Activated CD8-positive, alpha-beta T cell treated with anti-CD3 and anti-CD28 coated beads, Interleukin-2, amount 10 ng/mL, durations not matched to agents 7 days and 5 days (primary cell): Measurements from ENCODE around the gene SLIT3. TPM values are rescaled to one million over a fixed set of nuclear protein-coding genes. Genes with fewer than 3 reads are reported as not detected.

ENCODE experiments used
- ATAC-seq: fragments of 150-1000 bp; cut with Tn5 transposase; one replicate; pipeline ENCODE4 v1.10.0; 2021; ENCODE audit warnings: moderate library complexity
- CTCF ChIA-PET: fragments of 350-600 bp; sonication (Branson Sonifier 250); formaldehyde crosslinking; loops from one replicate; lab custom pipeline; 2021; ENCODE audit warnings: antibody characterized with exemption; lab: Charles Lee
- POLR2A ChIA-PET: fragments of 350-600 bp; sonication (Branson Sonifier 250); formaldehyde crosslinking; loops from one replicate; lab custom pipeline; 2021; ENCODE audit warnings: antibody characterized with exemption; lab: Charles Lee
- DNase-seq: peaks from one replicate; pipeline ENCODE4 v3.0.0-alpha.2; 2020
- H3K27ac Mint-ChIP-seq: one replicate; pipeline ENCODE4 v1.8.0; 2021; ENCODE audit warnings: mild to moderate bottlenecking, mixed read lengths
- H3K27me3 Mint-ChIP-seq: one replicate; pipeline ENCODE4 v1.8.0; 2021; ENCODE audit warnings: low read depth, mixed read lengths
- H3K36me3 Mint-ChIP-seq: one replicate; pipeline ENCODE4 v1.8.0; 2021; ENCODE audit warnings: low read depth, mixed read lengths
- H3K4me1 Mint-ChIP-seq: one replicate; pipeline ENCODE4 v1.8.0; 2021; ENCODE audit warnings: low read depth, mixed read lengths
- H3K4me3 Mint-ChIP-seq: one replicate; pipeline ENCODE4 v1.8.0; 2021; ENCODE audit warnings: mild to moderate bottlenecking, mixed read lengths
- H3K9me3 Mint-ChIP-seq: one replicate; pipeline ENCODE4 v1.8.0; 2022; ENCODE audit warnings: mixed read lengths; ENCODE audit not compliant: insufficient read depth
- total RNA-seq, 2 experiments: library from RNA; stranded (reverse); gene quantifications; one replicate each; pipeline ENCODE4 v1.2.3, GENCODE V29; 2021

SLIT3 gene
- total RNA-seq, 2 experiments from 2014 or later: not detected

GRCh38 chr5:169256191-169256590 is 44.7 kb downstream of the SLIT3 start:
- no peaks in the 10 kb centered on the region for H3K9me3 Mint-ChIP-seq
- H3K36me3 Mint-ChIP-seq: no peaks in the 10 kb centered on the region
- no peak for DNase-seq

GRCh38 chr5:169253071-169253470 is 47.9 kb downstream of the SLIT3 start:
- ChIA-PET POLR2A (no interaction called here), CTCF (no interaction called here)
- H3K27ac Mint-ChIP-seq: no peak overlapping the region
- DNase-seq (no peak), ATAC-seq (no peak)
- H3K4me1 Mint-ChIP-seq: no peaks in the 10 kb centered on the region
- H3K9me3 Mint-ChIP-seq: no peaks in the 10 kb centered on the region
- H3K27me3 Mint-ChIP-seq: no peaks in the 10 kb centered on the region
- no peak overlapping the region for H3K4me3 Mint-ChIP-seq
- no peaks in the 10 kb centered on the region for H3K36me3 Mint-ChIP-seq

More at GRCh38 chr5:169256191-169256590, 44.7 kb downstream of the SLIT3 start:
- Mint-ChIP-seq H3K4me1 (no peaks in the 10 kb centered on the region), H3K27me3 (no peaks in the 10 kb centered on the region), H3K27ac (no peak overlapping the region), H3K4me3 (no peak overlapping the region)
- ChIA-PET CTCF (no interaction called here), POLR2A (no interaction called here)
- ATAC-seq: no peak

- no peak for ATAC-seq
- no peak for DNase-seq
- H3K27me3 Mint-ChIP-seq: no peaks in the 10 kb centered on the region
- no peaks in the 10 kb centered on the region for H3K36me3 Mint-ChIP-seq
- POLR2A ChIA-PET: no interaction called here
- H3K27ac Mint-ChIP-seq: no peak overlapping the region
- H3K4me1 Mint-ChIP-seq: no peaks in the 10 kb centered on the region
- no peaks in the 10 kb centered on the region for H3K9me3 Mint-ChIP-seq
- H3K4me3 Mint-ChIP-seq: no peak overlapping the region
- CTCF ChIA-PET: no interaction called here
Measured at GRCh38 chr5:169251333-169252084, 49.4 kb downstream of the SLIT3 start.

GRCh38 chr5:169250887-169251286 is 50.1 kb downstream of the SLIT3 start:
- Mint-ChIP-seq H3K4me3 (no peak overlapping the region), H3K27ac (no peak overlapping the region), H3K27me3 (no peaks in the 10 kb centered on the region), H3K4me1 (no peaks in the 10 kb centered on the region), H3K9me3 (no peaks in the 10 kb centered on the region), H3K36me3 (no peaks in the 10 kb centered on the region)
- ChIA-PET CTCF (no interaction called here), POLR2A (no interaction called here)
- no peak for DNase-seq
- ATAC-seq: no peak

GRCh38 chr5:169248996-169249395 is 51.9 kb downstream of the SLIT3 start:
- Mint-ChIP-seq H3K27me3 (no peaks in the 10 kb centered on the region), H3K4me1 (no peaks in the 10 kb centered on the region), H3K9me3 (no peaks in the 10 kb centered on the region), H3K4me3 (no peak overlapping the region), H3K27ac (no peak overlapping the region), H3K36me3 (no peaks in the 10 kb centered on the region)
- DNase-seq (no peak), ATAC-seq (no peak)
- POLR2A ChIA-PET: no interaction called here
- CTCF ChIA-PET: no interaction called here

- CTCF ChIA-PET: no interaction called here
- no peaks in the 10 kb centered on the region for H3K4me1 Mint-ChIP-seq
- H3K27ac Mint-ChIP-seq: no peak overlapping the region
- DNase-seq (no peak), ATAC-seq (no peak)
- POLR2A ChIA-PET: no interaction called here
- no peaks in the 10 kb centered on the region for H3K9me3 Mint-ChIP-seq
- no peaks in the 10 kb centered on the region for H3K27me3 Mint-ChIP-seq
- no peaks in the 10 kb centered on the region for H3K36me3 Mint-ChIP-seq
- H3K4me3 Mint-ChIP-seq: no peak overlapping the region
Measured at GRCh38 chr5:169248550-169248949, 52.4 kb downstream of the SLIT3 start.

- peaks cover 2% of the 10 kb centered on the region for H3K9me3 Mint-ChIP-seq
- ATAC-seq: no peak
- ChIA-PET CTCF (interaction anchor here (0.5 kb wide), 1 partner anchor 628 kb away, joined by 3 read pairs; no protein-coding TSS in a partner anchor), POLR2A (no interaction called here)
- no peaks in the 10 kb centered on the region for H3K36me3 Mint-ChIP-seq
- no peak for DNase-seq
- no peak overlapping the region for H3K4me3 Mint-ChIP-seq
- H3K27ac Mint-ChIP-seq: no peak overlapping the region
- no peaks in the 10 kb centered on the region for H3K4me1 Mint-ChIP-seq
- no peaks in the 10 kb centered on the region for H3K27me3 Mint-ChIP-seq
Measured at GRCh38 chr5:169244812-169245211, 56.1 kb downstream of the SLIT3 start.

GRCh38 chr5:169243651-169244422 is 57.1 kb downstream of the SLIT3 start:
- ChIA-PET CTCF (no interaction called here), POLR2A (no interaction called here)
- DNase-seq: no peak
- H3K27me3 Mint-ChIP-seq: no peaks in the 10 kb centered on the region
- H3K36me3 Mint-ChIP-seq: no peaks in the 10 kb centered on the region
- no peak overlapping the region for H3K4me3 Mint-ChIP-seq
- ATAC-seq: no peak
- H3K9me3 Mint-ChIP-seq: peaks cover 8% of the 10 kb centered on the region
- H3K27ac Mint-ChIP-seq: no peak overlapping the region
- no peaks in the 10 kb centered on the region for H3K4me1 Mint-ChIP-seq

GRCh38 chr5:169242849-169243186 is 58.1 kb downstream of the SLIT3 start:
- ChIA-PET POLR2A (no interaction called here), CTCF (no interaction called here)
- Mint-ChIP-seq H3K27ac (no peak overlapping the region), H3K4me1 (no peaks in the 10 kb centered on the region), H3K27me3 (no peaks in the 10 kb centered on the region), H3K4me3 (no peak overlapping the region), H3K36me3 (no peaks in the 10 kb centered on the region), H3K9me3 (peaks cover 8% of the 10 kb centered on the region)
- ATAC-seq (no peak), DNase-seq (no peak)

- H3K9me3 Mint-ChIP-seq: peaks cover 8% of the 10 kb centered on the region
- ChIA-PET POLR2A (no interaction called here), CTCF (no interaction called here)
- no peak for DNase-seq
- no peaks in the 10 kb centered on the region for H3K27me3 Mint-ChIP-seq
- no peak overlapping the region for H3K4me3 Mint-ChIP-seq
- H3K4me1 Mint-ChIP-seq: no peaks in the 10 kb centered on the region
- no peak overlapping the region for H3K27ac Mint-ChIP-seq
- H3K36me3 Mint-ChIP-seq: no peaks in the 10 kb centered on the region
- ATAC-seq: no peak
Measured at GRCh38 chr5:169242175-169242848, 58.6 kb downstream of the SLIT3 start.

- POLR2A ChIA-PET: no interaction called here
- H3K9me3 Mint-ChIP-seq: no peaks in the 10 kb centered on the region
Measured at GRCh38 chr5:169229342-169229892, 71.5 kb downstream of the SLIT3 start.

GRCh38 chr5:169226895-169227294 is 74.0 kb downstream of the SLIT3 start:
- ChIA-PET POLR2A (no interaction called here), CTCF (no interaction called here)
- no peak overlapping the region for H3K27ac Mint-ChIP-seq
- H3K4me3 Mint-ChIP-seq: no peak overlapping the region
- no peaks in the 10 kb centered on the region for H3K27me3 Mint-ChIP-seq
- DNase-seq (no peak), ATAC-seq (no peak)
- H3K36me3 Mint-ChIP-seq: no peaks in the 10 kb centered on the region
- H3K9me3 Mint-ChIP-seq: no peaks in the 10 kb centered on the region
- H3K4me1 Mint-ChIP-seq: no peaks in the 10 kb centered on the region

More at GRCh38 chr5:169229342-169229892, 71.5 kb downstream of the SLIT3 start:
- DNase-seq: no peak
- no peaks in the 10 kb centered on the region for H3K36me3 Mint-ChIP-seq
- H3K4me3 Mint-ChIP-seq: no peak overlapping the region
- ATAC-seq: no peak
- CTCF ChIA-PET: no interaction called here
- no peaks in the 10 kb centered on the region for H3K4me1 Mint-ChIP-seq
- H3K27me3 Mint-ChIP-seq: no peaks in the 10 kb centered on the region
- H3K27ac Mint-ChIP-seq: no peak overlapping the region
